HepG2 (cell line): ENCODE measurements around the gene CPNE5. TPM values are rescaled to one million over a fixed set of nuclear protein-coding genes. Genes with fewer than 3 reads are reported as not detected.

Experiments
- AKAP8 ChIP-seq: sonication (generic); formaldehyde crosslinking; IDR thresholded peaks from 2 replicates; pipeline ENCODE4 v1.5.1; 2020; ENCODE audit warnings: mild to moderate bottlenecking, missing genetic modification reagents
- GFI1 ChIP-seq: sonication (generic); formaldehyde crosslinking; IDR thresholded peaks from 2 replicates; pipeline ENCODE4 v1.5.0; 2020; ENCODE audit warnings: missing genetic modification reagents, mild to moderate bottlenecking, borderline replicate concordance
- HMG20A ChIP-seq: IDR thresholded peaks from 2 replicates; pipeline ENCODE4 v1.6.1; 2016; ENCODE audit warnings: borderline replicate concordance
- HNF1B ChIP-seq: sonication (generic); formaldehyde crosslinking; IDR thresholded peaks from 2 replicates; pipeline ENCODE4 v1.5.1; 2020; ENCODE audit warnings: mild to moderate bottlenecking, moderate library complexity, missing genetic modification reagents
- HOXD1 ChIP-seq: sonication (generic); formaldehyde crosslinking; IDR thresholded peaks from 2 replicates; pipeline ENCODE4 v1.5.0; 2020; ENCODE audit warnings: missing genetic modification reagents
- JUNB ChIP-seq: sonication (generic); formaldehyde crosslinking; IDR thresholded peaks from 2 replicates; pipeline ENCODE4 v1.8.0; 2022; ENCODE audit warnings: missing genetic modification reagents, mild to moderate bottlenecking, borderline replicate concordance
- NCOA2 ChIP-seq: sonication (generic); formaldehyde crosslinking; IDR thresholded peaks from 2 replicates; pipeline ENCODE4 v1.8.0; 2022; ENCODE audit warnings: inconsistent platforms
- NKX3-1 ChIP-seq: sonication (generic); formaldehyde crosslinking; IDR thresholded peaks from 2 replicates; pipeline ENCODE4 v1.5.0; 2020; ENCODE audit warnings: missing genetic modification reagents
- PHF5A ChIP-seq: IDR thresholded peaks from one replicate; pipeline ENCODE4 v1.6.1; 2018; ENCODE audit warnings: low read depth, missing genetic modification reagents; ENCODE audit not compliant: unreplicated experiment
- RNF219 ChIP-seq: sonication (generic); formaldehyde crosslinking; IDR thresholded peaks from 2 replicates; pipeline ENCODE4 v1.5.0; 2020; ENCODE audit warnings: mild to moderate bottlenecking, missing genetic modification reagents
- SPEN ChIP-seq: sonication (generic); formaldehyde crosslinking; IDR thresholded peaks from 2 replicates; pipeline ENCODE4 v1.5.1; 2020; ENCODE audit warnings: low read depth, mild to moderate bottlenecking, missing genetic modification reagents
- TBX2 ChIP-seq: sonication (generic); formaldehyde crosslinking; IDR thresholded peaks from 2 replicates; pipeline ENCODE4 v1.5.0; 2020; ENCODE audit warnings: missing genetic modification reagents, mild to moderate bottlenecking, borderline replicate concordance
- TEAD3 ChIP-seq: optimal IDR thresholded peaks from 2 replicates; pipeline ENCODE3; 2016; ENCODE audit warnings: borderline replicate concordance
- TFAP4 ChIP-seq: sonication (generic); IDR thresholded peaks from 2 replicates; pipeline ENCODE4 v1.6.1; 2016; ENCODE audit warnings: low read depth, borderline replicate concordance
- TGIF2 ChIP-seq: IDR thresholded peaks from 2 replicates; pipeline ENCODE4 v1.6.1; 2016; ENCODE audit warnings: control low read depth, missing compliant biosample characterization
- ZC3H4 ChIP-seq: sonication (generic); formaldehyde crosslinking; IDR thresholded peaks from 2 replicates; pipeline ENCODE4 v1.4.0; 2020; ENCODE audit warnings: missing genetic modification reagents, borderline replicate concordance
- ZNF121 ChIP-seq: sonication (generic); formaldehyde crosslinking; IDR thresholded peaks from 2 replicates; pipeline ENCODE4 v1.5.0; 2020; ENCODE audit warnings: mild to moderate bottlenecking, missing genetic modification reagents
- ZNF136 ChIP-seq: sonication (generic); formaldehyde crosslinking; IDR thresholded peaks from 2 replicates; pipeline ENCODE4 v1.8.1; 2022; ENCODE audit warnings: low read depth, mild to moderate bottlenecking, moderate library complexity, missing genetic modification reagents
- ZNF326 ChIP-seq: sonication (generic); formaldehyde crosslinking; IDR thresholded peaks from 2 replicates; pipeline ENCODE4 v1.4.0; 2020; ENCODE audit warnings: missing genetic modification reagents, borderline replicate concordance
- ZNF468 ChIP-seq: sonication (generic); formaldehyde crosslinking; IDR thresholded peaks from 2 replicates; pipeline ENCODE4 v1.8.0; 2022; ENCODE audit warnings: mild to moderate bottlenecking, moderate library complexity, missing genetic modification reagents
- ZNF510 ChIP-seq: sonication (generic); formaldehyde crosslinking; IDR thresholded peaks from 2 replicates; pipeline ENCODE4 v1.4.0; 2020; ENCODE audit warnings: low read depth, mild to moderate bottlenecking, missing genetic modification reagents
- ZNF562 ChIP-seq: sonication (generic); formaldehyde crosslinking; IDR thresholded peaks from 2 replicates; pipeline ENCODE4 v1.8.0; 2022; ENCODE audit warnings: missing genetic modification reagents, borderline replicate concordance
- ZNF674 ChIP-seq: sonication (generic); formaldehyde crosslinking; IDR thresholded peaks from 2 replicates; pipeline ENCODE4 v1.5.0; 2020; ENCODE audit warnings: low read depth, mild to moderate bottlenecking, missing genetic modification reagents
- ZNF777 ChIP-seq: sonication (generic); formaldehyde crosslinking; IDR thresholded peaks from 2 replicates; pipeline ENCODE4 v1.4.0; 2020; ENCODE audit warnings: missing genetic modification reagents
- polyA plus RNA-seq, 8 experiments: library from polyadenylated mRNA; depleted of rRNA in 3 of 8; stranded (reverse) in 7 of 8; unstranded in 1 of 8; fragments of >200 nt; fragmentation: Illumina TruSeq in 4 of 8; extraction: Trizol in 4 of 8; gene quantifications; 2 replicates each; pipeline versions ENCODE4 v1.2.1 to v1.2.3, GENCODE V29; 2011 to 2016; ENCODE audit warnings: low read depth in 4 of 8, missing spikeins in 1 of 8, mixed read lengths in 1 of 8; ENCODE audit not compliant: insufficient read depth in 1 of 8
- total RNA-seq, 5 experiments: library from RNA; depleted of rRNA; stranded (reverse); fragments of >200 nt; fragmentation: Illumina TruSeq; extraction: Trizol; gene quantifications; 2 replicates each; pipeline ENCODE4 v1.2.3, GENCODE V29; 2016; ENCODE audit warnings: low read depth in 1 of 5

The CPNE5 gene
- total and polyA plus RNA-seq, 2 of the 13 experiments (the other 11 are each of a cell fraction or from before 2014, with no cell fraction given): 0.16 TPM; not detected in 1

- TF ChIP-seq TEAD3 (CRISPR knock-in tag) (peak; percentile 89), ZNF562 (CRISPR knock-in tag) (no peak), ZNF136 (CRISPR knock-in tag) (peak; percentile 65; the same call in 1 of the 2 replicates), HNF1B (CRISPR knock-in tag) (peak; percentile 69), ZNF510 (CRISPR knock-in tag) (no peak), RNF219 (no peak), SPEN (CRISPR knock-in tag) (peak; percentile 57; the same call in 1 of the 2 replicates), ZNF326 (CRISPR knock-in tag) (no peak), TFAP4 (0 out of 2 replicates have a peak, but pooled peaks have one; percentile 55), TGIF2 (no peak), HOXD1 (CRISPR knock-in tag) (peak; percentile 57; the same call in 1 of the 2 replicates), TBX2 (CRISPR knock-in tag) (peak; percentile 86; the same call in 1 of the 2 replicates), ZNF121 (no peak), GFI1 (CRISPR knock-in tag) (peak; percentile 78), JUNB (CRISPR knock-in tag) (no peak), NKX3-1 (CRISPR knock-in tag) (0 out of 2 replicates have a peak, but pooled peaks have one; percentile 28), AKAP8 (CRISPR knock-in tag) (no peak), NCOA2 (CRISPR knock-in tag) (peak; percentile 81), ZNF468 (CRISPR knock-in tag) (no peak), ZNF777 (no peak), PHF5A (peak; percentile 64), ZC3H4 (CRISPR knock-in tag) (no peak), HMG20A (CRISPR knock-in tag) (peak; percentile 89), ZNF674 (CRISPR knock-in tag) (no peak)
Measured at GRCh38 chr6:36829919-36830544, 9.2 kb downstream of the CPNE5 start (continued).
